Fibroblast of lung (primary cell): Measurements from ENCODE around the gene SLC25A43. TPM values are rescaled to one million over a fixed set of nuclear protein-coding genes. Genes with fewer than 3 reads are reported as not detected.

Source experiments
- DNase-seq, 2 donors: peaks; one replicate each; pipeline versions ENCODE4 v3.0.0 to v3.0.0-alpha.2; 2010; ENCODE audit warnings: low read depth in 2 of 2
- H2AFZ ChIP-seq: 2 replicates; pipeline ENCODE4 v1.5.1; 2012; ENCODE audit warnings: low read length, control low read depth, inconsistent platforms
- H3K27ac ChIP-seq: 2 replicates; pipeline ENCODE4 v1.5.1; 2011; ENCODE audit warnings: low read length, control low read depth; ENCODE audit not compliant: insufficient read depth
- H3K27me3 ChIP-seq: 2 replicates; pipeline ENCODE4 v1.5.1; 2011; ENCODE audit warnings: mild to moderate bottlenecking, low read length; ENCODE audit not compliant: control insufficient read depth, insufficient read depth
- H3K36me3 ChIP-seq: 2 replicates; pipeline ENCODE4 v1.5.1; 2011; ENCODE audit warnings: low read length; ENCODE audit not compliant: control insufficient read depth, insufficient read depth
- H3K4me1 ChIP-seq: 2 replicates; pipeline ENCODE4 v1.5.1; 2011; ENCODE audit warnings: low read length; ENCODE audit not compliant: control insufficient read depth, insufficient read depth; ENCODE audit errors: extremely low read depth
- H3K4me2 ChIP-seq: 2 replicates; pipeline ENCODE4 v1.5.1; 2011; ENCODE audit warnings: low read length, control low read depth; ENCODE audit not compliant: insufficient read depth; ENCODE audit errors: extremely low read depth
- H3K4me3 ChIP-seq, 4 experiments: fragments of 200-600 bp in 1 of 4; sonication (generic) in 1 of 4; replicated peaks in 1 of 4; 2 replicates each; pipeline ENCODE4 v1.5.1; 2011 to 2016; ENCODE audit warnings: low read length in 4 of 4, low read depth in 3 of 4, mild to moderate bottlenecking in 3 of 4, control low read depth in 2 of 4, inconsistent platforms in 1 of 4, mixed read lengths in 1 of 4; ENCODE audit not compliant: insufficient read depth in 1 of 4; ENCODE audit errors: control extremely low read depth in 1 of 4
- H3K79me2 ChIP-seq: 2 replicates; pipeline ENCODE4 v1.5.1; 2012; ENCODE audit warnings: mild to moderate bottlenecking, low read length, inconsistent platforms; ENCODE audit not compliant: control insufficient read depth, insufficient read depth
- H3K9ac ChIP-seq: 2 replicates; pipeline ENCODE4 v1.5.1; 2011; ENCODE audit warnings: mild to moderate bottlenecking, low read length, control low read depth; ENCODE audit not compliant: insufficient read depth
- H3K9me3 ChIP-seq: 2 replicates; pipeline ENCODE4 v1.5.1; 2012; ENCODE audit warnings: low read depth, low read length; ENCODE audit not compliant: control insufficient read depth, insufficient read depth
- H4K20me1 ChIP-seq: 2 replicates; pipeline ENCODE4 v1.5.1; 2011; ENCODE audit warnings: low read length; ENCODE audit not compliant: control insufficient read depth, insufficient read depth; ENCODE audit errors: extremely low read depth
- CTCF ChIP-seq, 2 donors: IDR thresholded peaks in 1 of 2; conservative IDR thresholded peaks in 1 of 2; 1 replicate in 1 of 2; 2 replicates in 1 of 2; pipeline ENCODE4 v1.5.1; 2011 to 2012; ENCODE audit warnings: low read length in 2 of 2, control low read depth in 1 of 2, inconsistent platforms in 1 of 2, low read depth in 1 of 2, mild to moderate bottlenecking in 1 of 2
- EZH2 ChIP-seq: IDR thresholded peaks from 2 replicates; pipeline ENCODE4 v1.5.1; 2012; ENCODE audit warnings: low read length, control low read depth, mild to moderate bottlenecking; ENCODE audit errors: missing control alignments
- polyA plus RNA-seq, 2 donors: library from polyadenylated mRNA; depleted of rRNA in 1 of 2; stranded (reverse) in 1 of 2; unstranded in 1 of 2; fragments of >200 nt; gene quantifications; 2 replicates each; pipeline ENCODE4 v1.2.1, GENCODE V29; 2011 to 2012; ENCODE audit warnings: missing spikeins in 1 of 2
- total RNA-seq: library from RNA; depleted of rRNA; stranded (reverse); fragments of >200 nt; gene quantifications from 2 replicates; pipeline ENCODE4 v1.2.1, GENCODE V29; 2014

The SLC25A43 gene
- total and polyA plus RNA-seq, 2 donors (not counting 1 experiment from before 2014, with no cell fraction given) = 31.0 to 31.6 TPM

DNA sequence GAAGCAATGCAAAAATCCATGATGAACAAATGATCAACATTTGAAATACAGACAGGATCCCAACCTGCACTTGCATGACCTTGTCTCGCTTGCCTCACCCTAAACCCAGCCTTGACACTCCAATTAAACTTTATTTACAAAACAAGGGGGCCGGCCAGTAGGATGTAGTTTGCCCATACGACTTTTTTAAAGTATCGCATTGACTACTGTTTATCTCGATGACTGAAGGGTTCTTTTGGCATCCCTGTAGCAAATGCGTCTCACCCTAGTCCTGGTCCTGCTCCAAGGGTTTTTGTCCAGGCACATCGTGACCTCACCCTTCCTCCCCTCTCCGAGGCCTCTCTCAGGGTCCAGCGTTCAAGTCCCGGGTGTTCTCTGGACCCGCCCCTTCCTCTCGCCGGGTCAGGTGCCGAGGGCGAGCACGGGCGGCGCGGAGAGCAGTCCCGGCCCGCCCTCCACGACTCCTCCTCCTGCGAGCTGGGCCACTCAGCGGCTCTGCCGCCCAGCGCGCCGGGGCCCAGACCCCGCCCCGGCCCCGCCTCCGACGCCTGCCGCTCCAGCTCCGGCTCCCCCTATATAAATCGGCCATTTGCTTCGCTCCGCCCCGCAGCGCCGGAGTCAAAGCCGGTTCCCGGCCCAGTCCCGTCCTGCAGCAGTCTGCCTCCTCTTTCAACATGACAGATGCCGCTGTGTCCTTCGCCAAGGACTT, 68.9 kb downstream of the SLC25A43 start, which contains the start of gene SLC25A5:
SLC25A5 (plus strand) TSS at position 603 of the 709 bp plus-strand sequence; CDS start at position 675, 72 bp downstream.
- no peaks in the 10 kb centered on the region for H4K20me1 ChIP-seq
- H3K4me2 ChIP-seq = peak within 1 kb of the TSS; percentile 79
- peak within 1 kb of the TSS; percentile 63 to 75 (median 70) for H3K4me3 ChIP-seq
- H3K27me3 ChIP-seq = no peaks in the 10 kb centered on the region
- H3K9me3 ChIP-seq = no peaks in the 10 kb centered on the region
- peak within 1 kb of the TSS; percentile 83 for H3K9ac ChIP-seq
- H3K4me1 ChIP-seq = no peaks in the 10 kb centered on the region
- TF ChIP-seq CTCF (conservative IDR thresholded peaks at IDR 0.05 in 1 of 2, IDR thresholded peaks at IDR 0.05 in 1 of 2; ENCODE audit: low read depth in 1 of 2, low read length in 2 of 2) (no peak), EZH2 (no peak)
- H3K27ac ChIP-seq = peak within 1 kb of the TSS; percentile 86
- DNase-seq = peak; percentile 73 to 76
- H3K79me2 ChIP-seq = peaks cover 7% of the 10 kb centered on the region
- no peaks in the 10 kb centered on the region for H3K36me3 ChIP-seq
- peak within 1 kb of the TSS; percentile 60 for H2AFZ ChIP-seq

GRCh38 chrX:119468551-119469312, 69.6 kb downstream of the SLC25A43 start:
- no peak overlapping the region for H2AFZ ChIP-seq
- no peaks in the 10 kb centered on the region for H3K36me3 ChIP-seq
- no peaks in the 10 kb centered on the region for H3K4me1 ChIP-seq
- peak overlapping the region; percentile 63 to 75 (median 70) for H3K4me3 ChIP-seq
- no peaks in the 10 kb centered on the region for H3K9me3 ChIP-seq
- DNase-seq = peak; percentile 69 to 71
- peak overlapping the region; percentile 86 for H3K27ac ChIP-seq
- peak overlapping the region; percentile 79 for H3K4me2 ChIP-seq
- no peaks in the 10 kb centered on the region for H4K20me1 ChIP-seq
- no peaks in the 10 kb centered on the region for H3K27me3 ChIP-seq
- peaks cover 7% of the 10 kb centered on the region for H3K79me2 ChIP-seq
- H3K9ac ChIP-seq = peak overlapping the region; percentile 83
- TF ChIP-seq CTCF (conservative IDR thresholded peaks at IDR 0.05 in 1 of 2, IDR thresholded peaks at IDR 0.05 in 1 of 2; ENCODE audit: low read depth in 1 of 2, low read length in 2 of 2) = peak; percentile 17 to 46
- TF ChIP-seq EZH2 = no peak

GRCh38 chrX:119469313-119469635, 70.1 kb downstream of the SLC25A43 start:
- Histone ChIP-seq H3K27ac (no peak overlapping the region), H3K4me2 (peak overlapping the region; percentile 79)

More at GRCh38 chrX:119469313-119469635, 70.1 kb downstream of the SLC25A43 start:
- peaks cover 7% of the 10 kb centered on the region for H3K79me2 ChIP-seq
- no peaks in the 10 kb centered on the region for H3K4me1 ChIP-seq
- H2AFZ ChIP-seq = peak overlapping the region; percentile 26
- no peaks in the 10 kb centered on the region for H3K36me3 ChIP-seq
- DNase-seq = no peak
- TF ChIP-seq CTCF (conservative IDR thresholded peaks at IDR 0.05 in 1 of 2, IDR thresholded peaks at IDR 0.05 in 1 of 2; ENCODE audit: low read depth in 1 of 2, low read length in 2 of 2) (no peak), EZH2 (no peak)
- H3K9ac ChIP-seq = peak overlapping the region; percentile 32
- no peaks in the 10 kb centered on the region for H4K20me1 ChIP-seq
- H3K9me3 ChIP-seq = no peaks in the 10 kb centered on the region
- H3K27me3 ChIP-seq = no peaks in the 10 kb centered on the region
- peak overlapping the region; percentile 51 to 74 (median 61) for H3K4me3 ChIP-seq
